GM19193 (cell line): ENCODE results near the gene USP37.
A peak's percentile ranks its signal among the peaks of the same experiment; 100 is the strongest.

Experiments used
- POLR2A ChIP-seq: IDR thresholded peaks from 4 replicates; pipeline ENCODE4 v1.6.1; 2011; ENCODE audit not compliant: insufficient read depth, insufficient read length; ENCODE audit errors: extremely low read depth

USP37 gene

GRCh38 chr2:218405746-218406208, 162.4 kb downstream of the USP37 start:
- TF ChIP-seq POLR2A = peak; percentile 9

- TF ChIP-seq POLR2A = peak; percentile 12
Measured at GRCh38 chr2:218405086-218405745, 162.9 kb downstream of the USP37 start.

DNA sequence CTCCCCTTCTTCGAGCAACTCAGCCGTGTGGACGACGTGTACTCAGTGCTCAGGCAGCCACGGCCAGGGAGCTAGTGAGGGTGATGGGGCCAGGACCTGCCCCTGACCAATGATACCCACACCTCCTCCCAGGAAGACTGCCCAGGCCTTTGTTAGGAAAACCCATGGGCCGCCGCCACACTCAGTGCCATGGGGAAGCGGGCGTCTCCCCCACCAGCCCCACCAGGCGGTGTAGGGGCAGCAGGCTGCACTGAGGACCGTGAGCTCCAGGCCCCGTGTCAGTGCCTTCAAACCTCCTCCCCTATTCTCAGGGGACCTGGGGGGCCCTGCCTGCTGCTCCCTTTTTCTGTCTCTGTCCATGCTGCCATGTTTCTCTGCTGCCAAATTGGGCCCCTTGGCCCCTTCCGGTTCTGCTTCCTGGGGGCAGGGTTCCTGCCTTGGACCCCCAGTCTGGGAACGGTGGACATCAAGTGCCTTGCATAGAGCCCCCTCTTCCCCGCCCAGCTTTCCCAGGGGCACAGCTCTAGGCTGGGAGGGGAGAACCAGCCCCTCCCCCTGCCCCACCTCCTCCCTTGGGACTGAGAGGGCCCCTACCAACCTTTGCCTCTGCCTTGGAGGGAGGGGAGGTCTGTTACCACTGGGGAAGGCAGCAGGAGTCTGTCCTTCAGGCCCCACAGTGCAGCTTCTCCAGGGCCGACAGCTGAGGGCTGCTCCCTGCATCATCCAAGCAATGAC, 163.6 kb downstream of the USP37 start:
- TF ChIP-seq POLR2A = no peak

GRCh38 chr2:218403810-218404209, 164.3 kb downstream of the USP37 start:
- no peak for TF ChIP-seq POLR2A

GRCh38 chr2:218402911-218403411, 165.2 kb downstream of the USP37 start:
- TF ChIP-seq POLR2A = no peak

DNA sequence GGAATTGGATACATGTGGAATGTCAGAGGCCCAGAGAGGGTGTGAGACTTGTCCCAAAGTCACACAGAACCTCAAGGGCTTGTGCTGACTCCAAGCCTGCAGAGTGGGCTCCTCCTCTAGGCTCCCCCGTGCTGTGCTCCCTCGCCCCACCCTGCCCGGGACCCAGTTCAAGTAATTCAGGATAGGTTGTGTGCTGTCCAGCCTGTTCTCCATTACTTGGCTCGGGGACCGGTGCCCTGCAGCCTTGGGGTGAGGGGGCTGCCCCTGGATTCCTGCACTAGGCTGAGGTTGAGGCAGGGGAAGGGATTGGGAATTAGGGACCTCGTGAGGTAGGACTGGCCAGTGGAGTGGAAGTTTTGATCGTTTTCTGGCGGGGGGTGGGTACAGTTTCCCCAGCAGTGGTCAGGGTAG, 165.7 kb downstream of the USP37 start:
- no peak for TF ChIP-seq POLR2A

DNA sequence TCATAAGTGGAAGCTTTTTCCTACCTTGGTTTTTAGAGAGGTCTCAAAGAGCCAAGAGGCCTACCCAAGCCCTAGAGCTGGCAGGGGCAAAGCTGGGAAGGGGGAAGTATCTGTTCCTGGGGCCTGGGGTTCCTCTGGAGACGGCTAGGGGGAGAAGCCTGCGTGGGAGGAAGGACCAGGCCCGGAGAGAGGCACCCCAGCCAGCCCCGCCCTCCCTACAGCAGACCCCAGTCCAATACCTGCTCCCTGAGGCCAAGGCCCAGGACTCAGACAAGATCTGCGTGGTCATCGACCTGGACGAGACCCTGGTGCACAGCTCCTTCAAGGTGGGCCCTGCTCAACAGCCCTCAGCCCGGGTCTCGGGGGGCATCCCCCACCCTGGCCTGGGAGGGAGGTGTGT, 166.3 kb downstream of the USP37 start:
- TF ChIP-seq POLR2A = no peak

DNA sequence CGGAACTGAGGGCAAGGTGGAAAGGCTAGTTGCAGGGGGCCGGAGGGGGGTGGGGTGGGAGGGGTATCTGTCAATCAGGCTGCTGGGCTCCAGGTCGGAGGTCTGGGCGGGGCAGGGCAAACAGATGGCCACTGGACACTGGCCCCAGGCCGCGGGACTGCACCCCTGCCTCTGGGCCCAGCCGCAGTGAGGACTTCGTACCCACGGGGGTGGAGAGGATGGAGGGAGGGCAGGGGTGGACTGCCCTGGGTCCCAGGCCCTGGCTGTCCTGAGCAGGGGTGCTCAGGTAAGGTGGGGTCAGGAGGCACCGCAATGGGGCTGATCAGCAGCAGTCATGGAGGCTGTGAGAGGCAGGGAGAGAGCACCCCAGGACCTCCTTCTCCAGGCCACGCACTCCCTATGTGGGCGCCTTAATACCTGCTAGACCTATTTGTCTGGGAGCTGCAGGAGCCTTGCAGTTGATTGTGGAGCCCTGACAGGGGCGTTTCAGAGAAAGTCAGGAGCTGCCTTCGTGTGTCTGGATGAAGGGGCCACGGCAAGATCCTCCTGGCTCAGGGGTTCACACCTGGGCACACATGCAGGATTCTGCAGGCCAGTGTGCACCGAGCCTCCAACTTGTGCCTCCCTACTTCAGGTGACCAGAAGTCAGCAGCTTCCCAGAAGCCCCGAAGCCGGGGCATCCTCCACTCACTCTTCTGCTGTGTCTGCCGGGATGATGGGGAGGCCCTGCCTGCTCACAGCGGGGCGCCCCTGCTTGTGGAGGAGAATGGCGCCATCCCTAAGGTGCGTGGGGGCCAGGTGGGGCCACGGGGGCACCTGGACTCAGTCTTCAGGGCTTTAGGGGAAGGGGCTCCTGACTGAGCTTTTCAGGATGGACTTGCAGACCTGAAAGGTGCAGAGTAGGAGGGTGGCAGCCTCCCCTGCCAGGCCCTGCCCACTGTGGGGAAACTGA, 166.9 kb downstream of the USP37 start:
- TF ChIP-seq POLR2A = no peak
